Liver (tissue), 9 donors: ENCODE results near the gene BCKDHA. TPM values are rescaled to one million over a fixed set of nuclear protein-coding genes. Genes with fewer than 3 reads are reported as not detected.

Experiments used
- DNase-seq: peaks from one replicate; pipeline ENCODE4 v3.0.0-alpha.2; 2017; ENCODE audit warnings: low spot score
- H3K27ac ChIP-seq, 2 donors: one replicate each; pipeline ENCODE4 v1.7.0; 2013; ENCODE audit warnings: inconsistent platforms in 2 of 2, low read length in 2 of 2, control low read depth in 1 of 2, low read depth in 1 of 2, mild to moderate bottlenecking in 1 of 2
- H3K27me3 ChIP-seq, 4 donors: one replicate each; pipeline versions ENCODE4 v1.6.1 to v1.7.0; 2013; ENCODE audit warnings: low read length in 3 of 4, inconsistent platforms in 1 of 4, mild to moderate bottlenecking in 1 of 4, moderate library complexity in 1 of 4; ENCODE audit not compliant: control insufficient read depth in 4 of 4, insufficient read depth in 4 of 4
- H3K36me3 ChIP-seq, 4 donors: one replicate each; pipeline versions ENCODE4 v1.6.1 to v1.7.0; 2013; ENCODE audit warnings: low read length in 3 of 4, mild to moderate bottlenecking in 3 of 4, low read depth in 1 of 4, moderate library complexity in 1 of 4; ENCODE audit not compliant: control insufficient read depth in 4 of 4, insufficient read depth in 3 of 4
- H3K4me1 ChIP-seq, 4 donors: one replicate each; pipeline versions ENCODE4 v1.6.1 to v1.7.0; 2013; ENCODE audit warnings: low read length in 3 of 4, mild to moderate bottlenecking in 3 of 4, moderate library complexity in 1 of 4; ENCODE audit not compliant: control insufficient read depth in 4 of 4, insufficient read depth in 4 of 4
- H3K4me3 ChIP-seq, 3 donors: one replicate each; pipeline versions ENCODE4 v1.6.1 to v1.7.0; 2013; ENCODE audit warnings: low read length in 3 of 3, control low read depth in 1 of 3, low read depth in 1 of 3, mild to moderate bottlenecking in 1 of 3
- H3K9ac ChIP-seq, 2 donors: one replicate each; pipeline ENCODE4 v1.7.0; 2013; ENCODE audit warnings: low read length in 2 of 2, mild to moderate bottlenecking in 2 of 2, moderate library complexity in 2 of 2, control low read depth in 1 of 2, low read depth in 1 of 2
- H3K9me3 ChIP-seq, 4 donors: one replicate each; pipeline versions ENCODE4 v1.6.1 to v1.7.0; 2013; ENCODE audit warnings: low read length in 3 of 4; ENCODE audit not compliant: control insufficient read depth in 4 of 4
- ATF3 ChIP-seq: IDR thresholded peaks from 2 replicates; pipeline ENCODE4 v1.6.1; 2016; ENCODE audit warnings: antibody characterized with exemption
- CTCF ChIP-seq: fragments of 150-350 bp; IDR thresholded peaks from 2 replicates; pipeline ENCODE4 v1.5.1; 2017; ENCODE audit warnings: improper control_type of control experiment, low read depth, low read length; ENCODE audit not compliant: missing input control
- EGR1 ChIP-seq, 2 donors: IDR thresholded peaks; 2 replicates each; pipeline ENCODE4 v1.6.1; 2016 to 2018; ENCODE audit warnings: antibody characterized with exemption in 2 of 2, low read depth in 2 of 2
- FOXA1 ChIP-seq: IDR thresholded peaks from 2 replicates; pipeline ENCODE4 v1.6.1; 2016; ENCODE audit warnings: antibody characterized with exemption
- FOXA2 ChIP-seq: IDR thresholded peaks from 2 replicates; pipeline ENCODE4 v1.6.1; 2016; ENCODE audit warnings: antibody characterized with exemption
- GABPA ChIP-seq, 2 donors: IDR thresholded peaks in 1 of 2; conservative IDR thresholded peaks in 1 of 2; 2 replicates each; pipeline ENCODE4 v1.6.1; 2016; ENCODE audit warnings: antibody characterized with exemption in 2 of 2, mild to moderate bottlenecking in 1 of 2, moderate library complexity in 1 of 2
- HNF4A ChIP-seq, 2 donors: conservative IDR thresholded peaks; 2 replicates each; pipeline ENCODE4 v1.6.1; 2016; ENCODE audit warnings: antibody characterized with exemption in 2 of 2, mild to moderate bottlenecking in 2 of 2
- HNF4G ChIP-seq: IDR thresholded peaks from 2 replicates; pipeline ENCODE4 v1.6.1; 2016; ENCODE audit warnings: antibody characterized with exemption
- JUND ChIP-seq, 2 donors: IDR thresholded peaks; 2 replicates each; pipeline ENCODE4 v1.6.1; 2016; ENCODE audit warnings: antibody characterized with exemption in 2 of 2
- MAX ChIP-seq: IDR thresholded peaks from 2 replicates; pipeline ENCODE4 v1.6.1; 2016; ENCODE audit warnings: antibody characterized with exemption
- NR2F2 ChIP-seq: IDR thresholded peaks from 2 replicates; pipeline ENCODE4 v1.6.1; 2016; ENCODE audit warnings: antibody characterized with exemption
- RAD21 ChIP-seq, 2 donors: IDR thresholded peaks; 2 replicates each; pipeline ENCODE4 v1.6.1; 2016; ENCODE audit warnings: antibody characterized with exemption in 2 of 2, mild to moderate bottlenecking in 2 of 2
- REST ChIP-seq: IDR thresholded peaks from 2 replicates; pipeline ENCODE4 v1.6.1; 2016; ENCODE audit warnings: antibody characterized with exemption, mild to moderate bottlenecking
- RXRA ChIP-seq, 2 donors: IDR thresholded peaks; 2 replicates each; pipeline ENCODE4 v1.6.1; 2017 to 2018; ENCODE audit warnings: antibody characterized with exemption in 2 of 2, mild to moderate bottlenecking in 1 of 2
- SP1 ChIP-seq: IDR thresholded peaks from 2 replicates; pipeline ENCODE4 v1.6.1; 2018; ENCODE audit warnings: antibody characterized with exemption, mild to moderate bottlenecking
- TAF1 ChIP-seq: conservative IDR thresholded peaks from 2 replicates; pipeline ENCODE4 v1.6.1; 2016; ENCODE audit warnings: antibody characterized with exemption, mild to moderate bottlenecking
- YY1 ChIP-seq: IDR thresholded peaks from 2 replicates; pipeline ENCODE4 v1.6.1; 2016; ENCODE audit warnings: antibody characterized with exemption, mild to moderate bottlenecking
- ZBTB33 ChIP-seq: IDR thresholded peaks from 2 replicates; pipeline ENCODE4 v1.6.1; 2016; ENCODE audit warnings: antibody characterized with exemption
- WGBS: extraction: QIAGEN DNeasy Blood & Tissue Kit; methylation state at CpG from one replicate; pipeline ENCODE4 v1.1.7; 2013; 5-methylcytosine and 5-hydroxymethylcytosine counted together
- polyA plus RNA-seq, 2 donors: library from polyadenylated mRNA; stranded (reverse) in 1 of 2; unstranded in 1 of 2; fragments of 200-250 nt in 1 of 2; fragments of >200 nt in 1 of 2; fragmentation: Nextera tagmentation in 1 of 2; extraction: Ambion mirVana in 1 of 2; gene quantifications; one replicate each; pipeline versions ENCODE4 v1.2.1 to v1.2.3, GENCODE V29; 2013 to 2015
- total RNA-seq, 2 donors: library from RNA; depleted of rRNA; stranded (reverse); fragments of >200 nt; gene quantifications; one replicate each; pipeline ENCODE4 v1.2.3, GENCODE V29; 2014
- donor health status: healthy.
- donor health status: healthy.
- donor health status: healthy.
- donor health status: healthy.
- donor health status: healthy.

The BCKDHA gene
- total and polyA plus RNA-seq, 4 donors = 38.5 to 91.4 (median 63.7) TPM

- TF ChIP-seq MAX (no peak), ZBTB33 (no peak), FOXA1 (no peak), HNF4A (conservative IDR thresholded peaks at IDR 0.05) (no peak), FOXA2 (no peak), RAD21 (IDR thresholded peaks at IDR 0.05) (no peak), SP1 (no peak), YY1 (no peak), NR2F2 (no peak)
Observed at GRCh38 chr19:41351339-41352245, 46.0 kb upstream of the BCKDHA start (continued).

GRCh38 chr19:41352279-41352608 is 45.4 kb upstream of the BCKDHA start:
- Histone ChIP-seq H3K4me3 (peak overlapping the region; percentile 33 to 69 (median 61)), H3K9ac (peak overlapping the region; percentile 26 to 53), H3K36me3 (no peaks in the 10 kb centered on the region), H3K27ac (peak overlapping the region; percentile 63 to 71), H3K4me1 (peaks cover 0 to 39% (median 18%) of the 10 kb centered on the region in 4 donors), H3K9me3 (no peaks in the 10 kb centered on the region), H3K27me3 (no peaks in the 10 kb centered on the region)
- DNase-seq = no peak
- TF ChIP-seq MAX = no peak
- no peak for TF ChIP-seq ZBTB33
- TF ChIP-seq RXRA (IDR thresholded peaks at IDR 0.05) = no peak
- TF ChIP-seq FOXA1 = no peak
- TF ChIP-seq YY1 = no peak
- no peak for TF ChIP-seq NR2F2
- no peak for TF ChIP-seq EGR1 (IDR thresholded peaks at IDR 0.05; ENCODE audit: low read depth in 2 of 2)
- TF ChIP-seq FOXA2 = no peak
- no peak for TF ChIP-seq REST
- TF ChIP-seq JUND (IDR thresholded peaks at IDR 0.05) = no peak
- no peak for TF ChIP-seq RAD21 (IDR thresholded peaks at IDR 0.05)
- no peak for TF ChIP-seq GABPA (IDR thresholded peaks at IDR 0.05 in 1 of 2, conservative IDR thresholded peaks at IDR 0.05 in 1 of 2)
- no peak for TF ChIP-seq SP1
- no peak for TF ChIP-seq ATF3
- TF ChIP-seq CTCF = no peak
- no peak for TF ChIP-seq HNF4G
- no peak for TF ChIP-seq TAF1
- no peak for TF ChIP-seq HNF4A (conservative IDR thresholded peaks at IDR 0.05)
- WGBS = 1% methylated on average over 12 of the region's 12 CpGs
